KBM-7 (cell line): ENCODE data around the gene OBSCN.
"Not testable (repeated sequence)": the region's sequence is repeated elsewhere in the genome, so short reads cannot be mapped to it uniquely, and the experiment has no call there.

Experiments
- DNase-seq: peaks from one replicate; pipeline ENCODE4 v3.0.0-alpha.2; 2015
- in situ Hi-C: fragments of 300-500 bp; cut with MboI; formaldehyde crosslinking; loops from 2 replicates; pipeline ENCODE4 v1.14.3; 2020; ENCODE audit warnings: low sequenced_read_pairs, low pct_unique_long_range_greater_than_20kb, mixed read lengths

OBSCN gene

DNA sequence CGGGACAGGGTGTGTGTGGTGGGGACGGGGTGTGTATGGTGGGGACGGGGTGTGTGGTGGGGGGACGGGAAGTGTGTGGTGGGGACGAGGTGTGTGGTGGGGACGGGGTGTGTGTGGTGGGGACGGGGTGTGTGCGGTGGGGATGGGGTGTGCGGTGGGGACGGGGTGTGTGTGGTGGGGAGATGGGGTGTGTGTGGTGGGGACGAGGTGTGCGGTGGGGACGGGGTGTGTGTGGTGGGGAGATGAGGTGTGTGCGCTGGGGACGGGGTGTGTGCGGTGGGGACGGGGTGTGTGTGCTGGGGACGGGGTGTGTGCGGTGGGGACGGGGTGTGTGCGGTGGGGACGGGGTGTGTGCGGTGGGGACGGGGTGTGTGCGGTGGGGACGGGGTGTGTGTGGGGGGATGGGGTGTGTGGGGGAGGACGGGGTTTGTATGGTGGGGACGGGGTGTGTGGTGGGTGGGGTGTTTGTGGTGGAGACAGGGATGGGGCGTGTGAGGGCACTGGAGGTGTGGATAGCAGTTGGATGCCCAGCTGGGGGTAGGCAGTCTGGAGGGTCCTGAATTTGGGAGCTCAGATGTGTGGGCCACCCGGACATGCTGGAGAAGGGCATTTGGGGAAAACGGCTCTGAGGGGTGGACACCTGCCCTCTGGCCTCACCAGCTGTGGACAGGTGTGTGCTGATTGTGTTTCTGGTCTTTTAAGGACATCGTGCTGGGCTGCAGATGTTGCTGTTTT is 25.4 kb upstream of the OBSCN start:
- in situ Hi-C loops: no loop called here
- DNase-seq: no peak

DNA sequence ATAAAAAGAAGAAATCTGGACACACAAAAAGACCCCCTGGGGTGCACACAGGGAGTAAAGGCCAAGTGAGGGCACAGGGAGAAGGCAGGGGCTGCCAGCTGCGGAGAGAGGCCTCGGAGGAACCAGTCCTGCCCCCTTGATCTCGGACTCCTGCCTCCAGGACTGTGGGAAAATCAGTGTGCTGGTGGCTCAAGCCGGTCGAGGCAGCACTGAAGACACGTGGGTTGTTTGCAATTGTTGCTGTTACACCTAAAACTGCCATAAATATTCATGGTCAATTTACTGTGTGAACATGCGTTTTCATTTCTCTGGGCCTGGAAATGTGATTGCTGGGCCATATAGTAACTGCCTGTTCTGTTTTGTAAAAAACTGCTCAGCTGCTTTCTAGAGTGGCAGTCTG is 23.7 kb upstream of the OBSCN start:
- DNase-seq: no peak
- in situ Hi-C loops: no loop called here

DNA sequence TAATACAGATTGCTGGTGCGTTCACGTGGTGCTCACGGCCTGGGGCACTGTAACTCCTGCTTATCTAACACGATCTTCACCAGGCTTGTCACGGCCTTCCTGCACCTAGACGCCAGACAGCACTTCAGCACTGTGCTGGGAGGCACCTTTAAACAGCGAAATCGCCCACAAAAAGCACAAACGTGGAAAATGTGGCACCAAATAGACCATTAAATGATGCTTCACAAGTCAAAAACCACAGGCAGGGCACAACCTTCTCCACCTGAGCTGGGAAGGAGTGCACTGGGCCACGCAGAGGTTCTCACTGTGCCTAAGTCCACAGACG is 22.2 kb upstream of the OBSCN start:
- in situ Hi-C loops: no loop called here
- DNase-seq: no peak

DNA sequence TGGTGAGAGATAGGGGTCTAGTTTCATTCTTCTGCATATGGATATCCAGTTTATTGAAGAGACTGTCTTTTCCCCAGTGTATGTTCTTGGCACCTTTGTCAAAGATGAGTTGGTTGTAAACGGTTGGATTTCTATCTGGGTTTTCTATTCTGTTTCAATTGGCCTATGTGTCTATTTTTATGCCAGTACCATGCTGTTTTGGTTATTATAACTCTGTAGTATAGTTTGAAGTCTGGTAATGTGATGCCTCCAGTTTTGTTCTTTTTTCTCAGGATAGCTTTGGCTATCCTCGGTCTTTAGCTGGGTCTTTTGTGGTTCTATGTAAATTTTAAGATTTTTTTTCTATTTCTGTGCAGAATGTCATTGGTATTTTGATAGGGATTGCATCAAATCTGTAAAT is 19.6 kb upstream of the OBSCN start:
- in situ Hi-C loops: not testable (repeated sequence)

DNA sequence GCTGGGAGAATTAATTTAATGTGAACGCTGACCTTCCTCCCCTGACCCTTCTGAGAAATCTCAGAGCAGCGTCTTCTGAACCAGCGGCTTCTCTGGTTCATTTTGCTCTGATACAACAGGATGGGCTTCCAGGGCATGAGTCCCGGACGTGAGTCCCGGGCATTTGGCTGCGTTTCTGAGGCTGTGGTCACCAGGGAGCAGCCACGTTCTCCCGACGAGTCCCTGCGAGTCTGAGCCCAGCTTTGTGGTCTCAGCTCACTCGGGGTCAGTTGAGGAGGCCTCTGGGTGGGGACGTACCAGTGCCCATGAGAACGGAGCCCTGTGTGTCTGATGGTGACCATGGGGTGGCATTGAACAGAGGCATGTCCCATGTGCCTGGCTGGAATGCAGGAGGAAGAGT is 17.7 kb upstream of the OBSCN start:
- in situ Hi-C loops: no loop called here
- no peak for DNase-seq

More for the DNA sequence above, 19.6 kb upstream of the OBSCN start:
- DNase-seq: not testable (repeated sequence)

DNA sequence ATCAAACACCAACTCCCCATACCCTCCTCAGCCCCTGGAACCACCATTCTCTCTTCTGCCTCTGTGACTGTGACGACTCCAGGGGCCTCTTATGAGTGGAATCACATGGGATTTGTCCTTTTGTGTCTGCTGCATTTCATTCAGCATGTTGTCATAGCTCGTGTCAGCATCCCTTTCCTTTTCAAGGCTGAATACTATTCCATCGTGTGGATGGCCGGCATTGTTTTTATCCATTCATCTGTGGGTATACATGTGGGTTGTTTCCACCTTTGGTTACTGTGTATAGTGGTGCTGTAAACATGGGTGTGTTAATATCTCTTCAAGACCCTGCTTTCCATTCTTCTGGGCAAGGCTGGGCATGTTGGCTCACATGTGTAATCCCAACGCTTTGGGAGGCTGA is 17.1 kb upstream of the OBSCN start:
- in situ Hi-C loops: no loop called here

DNA sequence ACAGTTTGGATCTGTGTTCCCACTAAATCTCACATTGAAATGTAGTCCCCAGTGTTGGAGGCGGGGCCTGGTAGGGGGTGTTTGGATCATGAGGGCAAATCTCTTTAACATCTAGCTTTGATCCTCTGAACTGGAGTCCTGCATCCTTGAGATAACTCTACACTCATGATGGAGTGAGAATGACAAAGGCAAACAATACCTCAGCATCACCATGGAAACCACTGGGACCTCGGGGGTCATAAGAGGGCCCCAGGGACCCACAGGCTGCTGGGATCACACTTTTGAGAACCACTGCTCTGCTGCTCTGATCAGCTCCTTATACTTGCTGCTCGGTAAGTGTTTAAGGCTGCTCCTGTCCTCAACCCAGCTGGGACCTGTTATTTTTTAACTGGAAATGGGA is 13.4 kb upstream of the OBSCN start:
- in situ Hi-C loops: no loop called here
- DNase-seq: no peak

More for the DNA sequence above, 17.1 kb upstream of the OBSCN start:
- DNase-seq: no peak

DNA sequence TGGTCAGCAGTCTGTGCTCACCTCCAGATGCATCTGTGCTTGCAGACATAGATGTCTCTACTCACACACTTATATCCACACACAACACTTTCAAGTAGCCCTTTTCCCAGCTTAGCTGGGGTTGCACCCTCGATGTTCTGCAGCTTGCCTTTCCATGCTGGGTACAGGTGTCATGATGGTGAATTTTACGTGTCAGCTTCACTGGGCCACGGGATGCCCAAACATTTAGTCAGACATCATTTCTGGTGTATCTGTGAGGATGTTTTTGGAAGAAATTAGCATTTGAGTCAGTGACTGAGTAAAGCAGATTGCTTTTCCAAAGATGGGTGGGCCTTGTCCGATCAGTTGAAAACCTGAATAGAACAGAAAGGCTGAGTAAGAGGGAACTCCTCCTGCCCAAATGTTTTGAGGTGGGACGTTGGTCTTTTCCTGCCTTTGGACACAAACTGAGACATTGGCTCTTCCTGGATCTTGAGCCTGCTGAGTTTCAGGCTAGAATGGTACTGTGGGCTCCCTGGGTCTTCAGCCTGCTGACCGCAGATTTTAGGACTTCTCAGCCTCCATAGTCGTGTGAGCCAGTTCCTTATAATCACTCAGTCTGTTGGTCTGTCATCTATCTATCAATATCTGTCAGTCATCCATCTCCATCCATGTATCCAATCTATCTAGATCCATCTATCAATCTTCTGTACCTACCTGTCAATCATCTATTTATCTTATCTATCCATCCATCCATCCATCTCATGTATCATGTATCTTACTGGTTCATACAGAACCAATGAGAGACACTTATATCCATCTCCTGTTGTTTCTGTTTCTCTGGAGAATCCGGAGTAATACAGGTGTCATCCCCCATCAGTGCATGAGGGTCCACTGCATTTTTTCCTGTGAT is 12.7 kb upstream of the OBSCN start:
- in situ Hi-C loops: no loop called here
- DNase-seq: no peak

DNA sequence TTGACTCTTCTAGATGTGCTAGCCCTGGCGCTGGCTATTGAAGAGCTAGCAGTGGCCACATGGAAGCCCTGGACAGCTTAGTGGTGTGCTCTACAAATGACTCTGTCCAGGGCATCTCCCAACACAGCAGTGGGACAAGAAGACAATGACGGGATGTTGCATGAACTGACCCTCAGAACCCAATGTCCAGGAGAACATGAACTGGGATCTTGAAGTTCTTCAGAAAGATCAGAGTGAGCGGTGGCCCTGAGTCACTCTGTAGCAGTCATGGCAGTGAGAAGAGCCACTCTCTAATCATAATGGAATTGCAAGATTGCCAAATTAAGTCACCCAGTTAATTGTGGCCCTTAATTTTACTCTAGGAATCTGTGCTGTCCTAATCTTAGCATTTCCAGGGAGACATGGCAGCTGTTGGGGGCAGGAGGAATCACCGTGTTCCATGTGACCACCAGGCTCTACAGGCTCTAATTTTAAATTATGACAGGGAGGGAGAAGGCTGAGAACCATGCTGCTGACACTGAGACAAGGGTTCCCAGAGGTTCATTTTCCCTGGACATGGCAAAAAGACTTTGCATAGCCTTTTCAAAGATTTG is 10.2 kb upstream of the OBSCN start:
- in situ Hi-C loops: no loop called here
- no peak for DNase-seq

DNA sequence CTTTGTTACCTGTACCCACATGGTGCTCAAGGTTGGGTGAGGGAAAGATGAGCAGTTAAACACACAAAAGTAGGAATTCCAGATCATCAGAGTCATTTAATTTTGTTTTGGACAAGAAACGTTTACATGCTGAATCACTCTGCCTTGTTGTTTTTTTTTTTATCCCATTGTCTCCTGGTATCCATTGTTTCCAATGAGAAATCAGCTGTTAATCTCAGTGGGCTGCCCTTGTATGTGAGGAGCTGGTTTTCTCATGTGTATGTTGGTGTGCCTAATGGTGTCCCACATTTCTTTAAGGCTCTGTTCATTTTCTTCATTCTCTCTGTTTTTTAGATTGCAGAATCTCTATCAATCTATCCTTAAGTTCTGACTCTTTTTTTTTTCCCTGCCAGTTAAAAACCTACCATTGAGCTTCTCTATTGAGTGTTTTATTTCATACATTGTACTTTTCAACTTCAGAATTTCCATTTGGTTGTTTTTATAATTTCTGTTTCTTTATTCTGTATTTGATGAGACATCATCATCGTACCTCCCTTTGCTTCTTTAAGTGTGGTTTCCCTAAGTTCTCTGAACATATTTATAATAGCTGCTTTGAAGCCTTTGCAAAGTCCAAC is 8.8 kb upstream of the OBSCN start:
- in situ Hi-C loops: no loop called here
- no peak for DNase-seq

DNA sequence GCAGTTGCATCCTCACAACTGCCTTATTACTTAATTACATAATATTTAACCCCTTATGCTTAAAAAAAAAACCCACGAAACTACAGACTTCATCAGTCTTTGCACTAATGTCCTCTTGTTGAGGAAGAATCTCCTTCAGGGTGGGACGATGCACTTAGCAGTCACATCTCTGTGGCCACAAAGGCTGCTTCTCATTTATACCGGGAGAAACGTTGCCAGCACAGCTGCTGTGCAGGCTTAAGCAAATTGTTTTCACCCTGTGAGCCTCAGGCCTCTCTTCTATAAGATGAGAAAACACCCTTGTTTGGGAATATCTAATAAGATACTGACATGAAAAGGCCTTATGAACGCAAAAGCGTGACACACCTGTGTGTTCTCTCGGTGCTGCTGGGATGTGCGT is 2.9 kb upstream of the OBSCN start:
- DNase-seq: no peak
- in situ Hi-C loops: no loop called here

DNA sequence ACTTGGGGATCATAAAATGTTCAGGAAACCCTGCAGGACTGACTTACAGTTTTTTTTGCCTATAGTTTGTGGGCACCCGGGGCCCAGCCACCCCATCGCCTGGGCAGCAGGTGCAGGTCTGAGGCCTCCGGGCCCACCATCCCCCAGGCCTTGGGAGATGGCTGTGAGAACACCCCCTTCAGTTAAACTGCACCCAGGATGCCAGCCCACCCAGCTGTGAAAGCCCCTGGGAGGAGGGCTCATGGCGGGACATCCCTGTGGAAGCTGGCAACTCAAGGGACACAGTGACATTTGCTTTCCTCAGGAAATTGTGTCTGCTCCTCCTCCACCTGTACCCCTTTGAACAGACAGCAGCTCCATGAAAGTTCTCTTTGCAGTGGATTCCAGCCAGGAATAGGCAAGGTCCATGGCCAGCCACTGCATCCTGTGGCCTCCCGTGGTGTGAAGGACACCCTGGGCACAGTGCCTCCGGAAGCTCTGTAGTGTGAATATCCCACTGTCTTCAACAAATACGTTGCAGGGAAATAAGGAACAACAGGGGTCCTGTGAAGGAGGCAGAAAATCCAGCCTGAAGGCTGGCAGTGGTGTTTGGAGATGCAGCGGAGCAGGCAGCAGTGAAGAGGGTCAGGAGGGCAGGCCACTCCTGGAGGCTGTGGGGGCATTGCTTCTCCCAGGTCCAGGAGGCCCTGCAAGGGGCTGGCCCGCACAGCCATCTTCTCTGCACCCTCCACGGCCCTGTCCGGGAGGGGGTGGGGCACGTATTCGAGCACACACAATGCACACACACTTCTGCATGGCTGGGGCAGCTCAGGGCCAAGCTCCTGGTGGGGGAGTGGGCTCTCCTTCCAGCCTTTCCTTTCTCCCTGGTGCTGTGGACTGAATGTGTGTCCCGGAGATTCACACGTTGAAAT is 2.1 kb upstream of the OBSCN start:
- in situ Hi-C loops: no loop called here
- DNase-seq: no peak

DNA sequence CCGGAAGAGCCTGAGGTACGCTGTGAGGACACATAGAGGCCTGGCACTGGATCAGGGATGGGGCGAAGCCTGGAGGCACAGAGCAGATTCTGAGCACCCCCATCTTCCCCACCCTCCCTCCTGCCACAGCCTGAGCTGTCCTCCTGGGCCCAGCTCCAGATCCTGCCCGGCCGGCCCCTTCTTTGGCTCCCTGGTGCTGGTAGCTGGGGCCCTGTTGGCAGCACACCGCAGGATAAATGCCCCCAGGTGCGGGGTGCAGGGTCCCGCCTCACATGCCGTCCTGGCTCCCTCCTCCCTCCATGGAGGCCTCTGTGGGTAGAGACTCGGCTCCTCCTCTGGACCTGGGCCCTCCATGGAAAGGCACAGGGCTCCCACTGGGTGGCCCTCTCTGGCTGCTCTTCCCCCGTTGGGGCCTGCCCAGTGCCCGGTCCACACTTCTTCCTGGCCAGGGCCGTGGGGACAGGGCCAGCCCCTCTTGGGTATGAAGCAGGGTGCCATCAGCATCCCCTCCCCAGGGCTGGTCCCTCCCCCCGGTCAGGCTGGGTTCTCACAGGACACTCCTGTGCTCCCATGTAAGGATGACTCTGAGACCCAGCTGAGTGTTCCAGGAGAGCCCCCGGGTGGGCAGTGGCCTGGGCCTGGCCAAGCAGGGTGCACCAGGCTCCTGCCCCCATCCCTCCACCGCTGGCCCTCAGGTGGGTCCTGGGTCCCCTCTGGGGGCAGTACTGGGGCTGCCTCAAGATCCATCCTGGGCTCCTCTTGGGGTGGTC is 1.1 kb upstream of the OBSCN start:
- in situ Hi-C loops: no loop called here

DNA sequence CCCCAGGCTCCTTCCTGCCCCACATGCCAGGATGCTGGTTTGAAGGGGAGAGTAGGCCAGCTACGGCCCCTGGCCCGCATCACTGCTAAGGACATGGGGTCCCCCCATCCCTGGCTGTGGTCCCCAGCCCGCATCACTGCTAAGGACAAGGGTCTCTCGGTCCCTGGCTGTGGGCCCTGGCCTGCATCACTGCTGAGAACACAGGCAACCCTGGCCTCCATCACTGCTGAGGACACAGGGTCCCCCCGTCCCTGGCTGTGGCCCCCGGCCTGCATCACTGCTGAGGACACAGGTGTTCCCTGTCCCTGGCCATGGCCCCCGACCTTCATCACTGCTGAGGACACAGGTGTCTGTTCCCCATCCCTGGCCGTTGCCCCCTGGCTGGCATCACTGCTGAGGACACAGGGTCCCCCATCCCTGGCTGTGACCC is 448 bp upstream of the OBSCN start:
- in situ Hi-C loops: no loop called here
- DNase-seq: no peak

More for the DNA sequence above, 1.1 kb upstream of the OBSCN start:
- DNase-seq: no peak

DNA sequence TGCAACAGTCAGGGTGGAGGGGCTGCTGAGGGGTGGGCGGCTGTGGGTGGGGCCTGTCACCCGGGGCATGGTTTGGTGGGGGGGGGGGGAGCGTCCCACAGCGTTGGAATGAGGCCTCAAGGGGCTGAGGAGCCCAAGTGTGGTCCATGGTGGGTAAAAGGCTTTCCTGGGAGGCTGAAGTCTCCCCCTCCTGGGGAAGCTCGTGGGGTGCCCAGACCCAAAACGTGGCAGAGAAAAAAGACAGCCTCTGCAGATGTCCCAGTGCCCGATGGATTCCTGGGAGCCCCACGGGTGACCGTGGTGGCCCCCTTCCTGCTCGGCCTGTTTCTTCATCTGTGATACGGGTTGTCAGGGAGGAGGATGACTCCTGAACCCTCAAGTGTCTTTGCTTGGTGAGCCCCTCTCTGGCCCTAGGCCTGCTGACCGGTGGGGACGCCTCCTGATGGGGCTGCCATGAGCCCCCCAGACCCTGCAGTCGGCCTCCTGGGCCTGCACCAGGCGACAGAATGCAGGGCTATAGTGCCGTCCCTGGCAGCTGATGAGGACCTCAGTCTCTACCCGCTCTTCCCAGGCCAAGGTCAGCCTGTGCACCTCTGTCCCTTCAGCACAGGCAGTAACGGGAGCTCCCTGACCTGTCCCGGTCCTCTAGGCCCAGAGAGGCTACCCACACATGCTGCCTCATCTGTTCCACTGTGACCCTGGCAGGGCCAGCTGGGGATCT is 1.1 kb downstream of the OBSCN start:
- in situ Hi-C loops: no loop called here
- DNase-seq: no peak

DNA sequence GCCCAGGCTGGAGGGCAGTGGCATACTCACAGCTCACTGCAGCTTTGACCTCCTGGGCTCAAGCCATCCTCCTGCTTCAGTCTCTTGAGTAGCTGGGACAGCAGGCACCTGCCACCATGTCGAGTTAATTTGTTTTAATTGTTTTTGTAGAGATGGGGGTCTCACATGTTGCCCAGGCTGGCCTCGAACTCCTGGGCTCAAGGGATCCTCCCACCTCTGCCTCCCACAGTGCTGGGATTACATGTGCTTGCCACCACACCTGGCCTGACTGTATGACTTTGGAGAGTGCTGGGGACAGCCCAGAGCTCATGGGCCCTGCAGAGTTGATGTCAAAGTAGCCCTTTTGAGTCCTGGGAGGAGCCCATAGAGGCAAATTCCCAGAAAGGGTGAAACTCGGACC is 1.8 kb downstream of the OBSCN start:
- in situ Hi-C loops: no loop called here
- no peak for DNase-seq

DNA sequence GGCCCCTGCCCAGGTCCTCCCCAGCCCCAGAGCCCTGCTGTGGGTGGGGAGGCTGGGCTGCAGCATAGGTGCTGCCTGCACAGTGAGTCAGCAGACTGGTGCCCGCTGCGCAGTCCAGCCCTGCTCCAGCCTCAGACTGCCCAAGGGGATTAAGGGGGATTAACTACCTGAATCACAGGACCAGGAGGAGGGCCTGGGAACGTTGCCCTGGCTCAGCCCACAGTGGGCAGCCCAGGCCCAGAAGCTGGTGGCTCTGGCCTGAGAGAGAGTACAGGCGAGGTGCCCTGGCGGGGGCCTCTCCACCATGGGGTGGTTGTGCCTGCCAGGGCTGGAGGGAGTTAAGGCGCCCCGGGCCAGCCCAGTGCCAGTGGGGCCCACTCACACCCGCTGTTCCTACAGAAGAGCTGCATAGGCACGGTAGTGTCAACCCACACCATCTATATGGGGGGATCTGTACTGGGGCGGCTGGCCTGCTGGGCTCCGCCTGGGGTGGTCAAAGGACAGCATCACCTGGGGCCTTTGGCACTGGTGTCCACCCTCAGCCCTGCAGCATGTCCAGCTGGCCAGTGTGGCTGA is 2.3 kb downstream of the OBSCN start:
- DNase-seq: no peak
- in situ Hi-C loops: no loop called here
